Measurements from ENCODE around the gene WRNIP1. TPM values are rescaled to one million over a fixed set of nuclear protein-coding genes. Genes with fewer than 3 reads are reported as not detected.

Gene WRNIP1
- total and polyA plus RNA-seq, 11 donors: 32.1 to 64.1 (median 34.7) TPM

DNA sequence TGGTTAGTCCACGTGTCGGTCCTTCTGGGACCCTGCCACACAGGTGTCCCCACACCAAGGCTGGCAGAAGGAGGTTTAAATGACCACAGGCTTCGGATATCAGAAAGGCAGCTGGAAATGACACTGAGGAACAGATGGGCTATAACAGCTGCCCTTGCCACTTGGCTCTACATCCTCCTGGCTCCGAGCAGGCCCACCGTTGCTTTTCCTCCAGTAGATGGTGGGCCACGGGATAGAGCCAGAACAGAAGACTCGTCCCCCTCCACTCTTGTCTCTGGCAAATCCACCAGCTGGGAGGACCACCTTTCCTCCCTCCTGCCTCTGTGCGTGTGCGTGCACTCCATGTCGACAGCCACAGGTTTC lies 17.6 kb downstream of the WRNIP1 start:
- Histone ChIP-seq H3K4me3 (no peak overlapping the region), H3K27me3 (no peaks in the 10 kb centered on the region), H3K4me1 (peaks cover 0 to 34% (median 4%) of the 10 kb centered on the region in 12 donors), H3K27ac (no peak overlapping the region), H3K9me3 (no peaks in the 10 kb centered on the region), H3K36me3 (peaks cover 0 to 84% (median 74%) of the 10 kb centered on the region in 9 donors)
- 78 to 91% (median 84%) methylated on average over 10 of the region's 10 CpGs for WGBS, 4 donors
- intact Hi-C loops (cut with DNase I): loop anchor here in 2 of 10 donors (10.0 kb wide), 1 partner anchor 132 kb away; no protein-coding TSS in a partner anchor
- DNase-seq: no peak
- TF ChIP-seq, protein P1, sequence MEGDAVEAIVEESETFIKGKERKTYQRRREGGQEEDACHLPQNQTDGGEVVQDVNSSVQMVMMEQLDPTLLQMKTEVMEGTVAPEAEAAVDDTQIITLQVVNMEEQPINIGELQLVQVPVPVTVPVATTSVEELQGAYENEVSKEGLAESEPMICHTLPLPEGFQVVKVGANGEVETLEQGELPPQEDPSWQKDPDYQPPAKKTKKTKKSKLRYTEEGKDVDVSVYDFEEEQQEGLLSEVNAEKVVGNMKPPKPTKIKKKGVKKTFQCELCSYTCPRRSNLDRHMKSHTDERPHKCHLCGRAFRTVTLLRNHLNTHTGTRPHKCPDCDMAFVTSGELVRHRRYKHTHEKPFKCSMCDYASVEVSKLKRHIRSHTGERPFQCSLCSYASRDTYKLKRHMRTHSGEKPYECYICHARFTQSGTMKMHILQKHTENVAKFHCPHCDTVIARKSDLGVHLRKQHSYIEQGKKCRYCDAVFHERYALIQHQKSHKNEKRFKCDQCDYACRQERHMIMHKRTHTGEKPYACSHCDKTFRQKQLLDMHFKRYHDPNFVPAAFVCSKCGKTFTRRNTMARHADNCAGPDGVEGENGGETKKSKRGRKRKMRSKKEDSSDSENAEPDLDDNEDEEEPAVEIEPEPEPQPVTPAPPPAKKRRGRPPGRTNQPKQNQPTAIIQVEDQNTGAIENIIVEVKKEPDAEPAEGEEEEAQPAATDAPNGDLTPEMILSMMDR (IDR thresholded peaks at IDR 0.05): no peak
- no peak for TF ChIP-seq POLR2A (IDR thresholded peaks at IDR 0.05)
- no peak for ATAC-seq

DNA sequence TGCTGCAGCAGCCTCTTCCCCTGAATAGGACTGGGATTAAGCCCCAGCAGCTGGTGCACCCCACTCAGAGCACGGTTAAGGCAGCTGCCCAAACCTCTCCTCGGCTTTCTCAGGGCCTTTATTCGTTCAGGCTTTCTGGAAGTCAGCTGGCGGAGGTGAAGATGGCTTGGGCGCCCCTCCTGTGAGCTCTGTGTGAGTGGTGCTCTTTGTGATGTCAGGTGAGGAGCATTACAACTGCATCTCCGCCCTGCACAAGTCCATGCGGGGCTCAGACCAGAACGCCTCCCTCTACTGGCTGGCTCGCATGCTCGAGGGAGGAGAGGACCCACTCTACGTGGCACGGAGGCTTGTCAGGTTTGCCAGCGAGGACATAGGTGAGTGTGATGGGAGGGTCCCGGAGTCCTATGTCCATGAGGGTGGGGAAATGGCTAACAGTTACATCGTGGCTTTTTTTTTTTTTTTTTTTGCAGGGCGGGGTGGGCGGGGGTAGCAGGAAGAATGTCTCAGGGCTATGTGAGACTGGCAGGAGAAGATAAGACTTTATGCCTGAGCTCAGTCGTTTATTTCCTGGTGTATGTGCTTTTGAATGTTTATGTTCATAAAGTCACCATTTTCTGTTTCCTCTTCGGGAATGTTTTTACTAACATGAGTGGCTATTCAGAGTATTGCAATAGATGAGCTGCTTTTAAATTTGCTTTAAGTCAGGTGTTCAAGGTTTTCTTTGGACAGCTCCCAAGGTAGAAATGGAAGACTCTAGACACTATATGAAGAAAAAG lies 18.2 kb downstream of the WRNIP1 start:
- TF ChIP-seq, protein P1 (IDR thresholded peaks at IDR 0.05): no peak
- TF ChIP-seq POLR2A (IDR thresholded peaks at IDR 0.05): no peak
- intact Hi-C loops (cut with DNase I): loop anchor here in 2 of 10 donors (10.0 kb wide), 1 partner anchor 131 kb away; no protein-coding TSS in a partner anchor
- Histone ChIP-seq H3K4me3 (no peak overlapping the region), H3K9me3 (no peaks in the 10 kb centered on the region), H3K27me3 (no peaks in the 10 kb centered on the region), H3K27ac (no peak overlapping the region), H3K4me1 (peaks cover 0 to 34% (median 4%) of the 10 kb centered on the region in 12 donors), H3K36me3 (peaks cover 0 to 88% (median 78%) of the 10 kb centered on the region in 9 donors)
- WGBS, 4 donors: 59 to 70% (median 65%) methylated on average over 19 of the region's 19 CpGs
- ATAC-seq: peak in 1 of 4 donors; percentile 8
- DNase-seq: no peak

DNA sequence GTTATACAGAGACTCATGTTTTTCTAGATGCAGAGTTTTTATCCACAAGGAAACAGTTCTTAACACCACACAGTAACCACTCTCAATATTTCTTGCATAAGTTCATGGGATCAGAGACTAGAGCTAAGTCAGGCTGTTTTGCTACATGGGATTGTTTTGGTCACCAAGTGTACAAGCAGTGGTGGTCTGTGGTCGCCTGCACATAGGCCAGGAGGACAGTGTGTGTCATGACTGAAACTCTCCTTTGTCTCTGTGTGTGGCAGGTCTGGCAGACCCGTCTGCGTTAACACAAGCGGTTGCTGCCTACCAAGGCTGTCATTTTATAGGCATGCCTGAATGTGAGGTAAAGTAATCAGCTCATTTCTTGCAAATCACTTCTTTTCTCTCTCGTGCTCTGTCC lies 18.9 kb downstream of the WRNIP1 start:
- H3K36me3 ChIP-seq: peaks cover 0 to 82% (median 72%) of the 10 kb centered on the region in 9 donors

DNA sequence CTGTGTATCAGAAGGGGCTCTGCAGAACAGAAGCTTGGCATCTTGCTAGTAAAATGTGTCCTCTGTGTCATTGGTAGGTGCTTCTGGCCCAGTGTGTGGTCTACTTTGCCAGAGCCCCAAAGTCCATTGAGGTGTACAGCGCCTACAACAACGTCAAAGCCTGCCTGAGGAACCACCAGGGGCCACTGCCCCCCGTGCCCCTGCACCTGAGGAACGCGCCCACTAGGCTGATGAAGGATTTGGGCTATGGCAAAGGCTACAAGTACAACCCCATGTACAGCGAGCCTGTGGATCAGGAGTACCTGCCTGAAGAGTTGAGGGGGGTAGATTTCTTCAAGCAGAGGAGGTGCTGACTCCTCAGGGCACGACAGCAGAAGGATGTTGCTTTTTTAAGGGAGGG lies 19.7 kb downstream of the WRNIP1 start:
- intact Hi-C loops (cut with DNase I): loop anchor here in 2 of 10 donors (10.0 kb wide), 1 partner anchor 130 kb away; no protein-coding TSS in a partner anchor
- H3K4me1 ChIP-seq: peaks cover 0 to 29% (median 4%) of the 10 kb centered on the region in 12 donors
- DNase-seq (no peak), ATAC-seq (peak in 1 of 4 donors; percentile 6)
- WGBS, 4 donors: 87 to 90% (median 89%) methylated on average over 7 of the region's 7 CpGs
- TF ChIP-seq, protein P1 (IDR thresholded peaks at IDR 0.05): no peak
- TF ChIP-seq POLR2A (IDR thresholded peaks at IDR 0.05): no peak
- H3K4me3 ChIP-seq: no peak overlapping the region
- no peak overlapping the region for H3K27ac ChIP-seq
- no peaks in the 10 kb centered on the region for H3K27me3 ChIP-seq
- peaks cover 0 to 73% (median 64%) of the 10 kb centered on the region in 9 donors for H3K36me3 ChIP-seq
- no peaks in the 10 kb centered on the region for H3K9me3 ChIP-seq

More for the DNA sequence above, 18.9 kb downstream of the WRNIP1 start:
- Histone ChIP-seq H3K27ac (no peak overlapping the region), H3K27me3 (no peaks in the 10 kb centered on the region), H3K4me1 (peaks cover 0 to 34% (median 4%) of the 10 kb centered on the region in 12 donors), H3K9me3 (no peaks in the 10 kb centered on the region), H3K4me3 (no peak overlapping the region)
- DNase-seq: no peak
- ATAC-seq: no peak
- WGBS, 4 donors: 70 to 82% (median 79%) methylated on average over 5 of the region's 5 CpGs
- intact Hi-C loops (cut with DNase I): loop anchor here in 2 of 10 donors (10.0 kb wide), 1 partner anchor 131 kb away; no protein-coding TSS in a partner anchor
- TF ChIP-seq, protein P1 (IDR thresholded peaks at IDR 0.05): no peak
- TF ChIP-seq POLR2A (IDR thresholded peaks at IDR 0.05): no peak
